ENCODE results near the gene NOXO1.

DNA sequence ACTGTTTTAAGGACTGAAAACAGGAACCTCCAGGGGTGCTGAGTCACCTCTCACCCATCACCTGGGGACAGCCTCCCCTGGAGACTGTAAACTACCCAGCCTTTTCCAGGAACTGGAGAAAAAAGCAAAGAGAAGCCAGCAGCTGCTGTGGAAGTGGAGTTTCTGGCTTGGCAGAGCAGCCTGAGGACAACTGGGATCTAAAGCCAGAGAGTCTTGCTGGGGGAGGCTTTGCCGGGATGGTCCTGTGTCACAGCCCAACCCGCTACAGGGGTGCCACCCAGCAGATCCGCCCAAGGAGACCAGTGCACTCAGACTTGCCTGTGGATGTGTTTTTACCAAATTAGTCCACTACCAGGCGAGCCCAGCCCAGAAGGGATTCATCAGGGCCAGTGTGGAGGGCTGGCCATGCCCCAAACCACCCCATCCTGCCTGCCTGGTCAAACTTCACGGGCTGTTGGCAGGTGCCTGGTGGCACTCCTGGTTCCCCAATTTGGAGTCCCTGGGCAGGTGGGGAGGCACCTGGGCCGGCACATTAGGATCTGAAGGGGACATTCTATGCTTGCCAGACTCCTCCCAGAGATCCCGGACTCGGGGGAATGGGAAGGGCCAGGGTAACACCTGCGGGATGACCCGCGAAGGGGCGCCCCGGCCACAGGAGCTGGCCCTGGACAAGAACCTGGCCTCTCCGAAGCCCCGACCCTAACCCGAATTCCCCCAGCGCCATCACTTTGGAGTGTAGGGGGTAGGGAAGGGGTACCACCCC is 39.0 kb downstream of the NOXO1 start:
- no peak for TF ChIP-seq POLR2A (IDR thresholded peaks at IDR 0.05)
- TF ChIP-seq, protein P1, sequence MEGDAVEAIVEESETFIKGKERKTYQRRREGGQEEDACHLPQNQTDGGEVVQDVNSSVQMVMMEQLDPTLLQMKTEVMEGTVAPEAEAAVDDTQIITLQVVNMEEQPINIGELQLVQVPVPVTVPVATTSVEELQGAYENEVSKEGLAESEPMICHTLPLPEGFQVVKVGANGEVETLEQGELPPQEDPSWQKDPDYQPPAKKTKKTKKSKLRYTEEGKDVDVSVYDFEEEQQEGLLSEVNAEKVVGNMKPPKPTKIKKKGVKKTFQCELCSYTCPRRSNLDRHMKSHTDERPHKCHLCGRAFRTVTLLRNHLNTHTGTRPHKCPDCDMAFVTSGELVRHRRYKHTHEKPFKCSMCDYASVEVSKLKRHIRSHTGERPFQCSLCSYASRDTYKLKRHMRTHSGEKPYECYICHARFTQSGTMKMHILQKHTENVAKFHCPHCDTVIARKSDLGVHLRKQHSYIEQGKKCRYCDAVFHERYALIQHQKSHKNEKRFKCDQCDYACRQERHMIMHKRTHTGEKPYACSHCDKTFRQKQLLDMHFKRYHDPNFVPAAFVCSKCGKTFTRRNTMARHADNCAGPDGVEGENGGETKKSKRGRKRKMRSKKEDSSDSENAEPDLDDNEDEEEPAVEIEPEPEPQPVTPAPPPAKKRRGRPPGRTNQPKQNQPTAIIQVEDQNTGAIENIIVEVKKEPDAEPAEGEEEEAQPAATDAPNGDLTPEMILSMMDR (IDR thresholded peaks at IDR 0.05): no peak

Measured in thyroid gland (tissue), 4 donors.